Measurements from ENCODE around the gene CDKN1A.
A peak's percentile ranks its signal among the peaks of the same experiment; 100 is the strongest.

The CDKN1A gene

GRCh38 chr6:36725581-36725980, 47.1 kb downstream of the CDKN1A start:
- Histone ChIP-seq H3K36me3 (ENCODE audit: control insufficient read depth in 2 of 2, insufficient read depth in 1 of 2, low read length in 2 of 2) (no peaks in the 10 kb centered on the region), H3K4me3 (ENCODE audit: low read depth, low read length) (no peak overlapping the region), H3K27ac (ENCODE audit: extremely low read depth, low read depth, low read length) (no peak overlapping the region), H3K4me1 (ENCODE audit: control insufficient read depth, insufficient read depth, low read length) (no peaks in the 10 kb centered on the region), H3K9me3 (ENCODE audit: control insufficient read depth, insufficient read depth, low read depth, low read length) (no peaks in the 10 kb centered on the region)
- CTCF ChIA-PET, result interaction anchor here (0.7 to 3.0 kb wide), 10 partner anchors 28 to 128 kb away, joined by 3 to 26 read pairs (median 6); no protein-coding TSS in a partner anchor
- no peak for TF ChIP-seq ZNF341 (tag by site-specific recombination; IDR thresholded peaks at IDR 0.05; ENCODE audit: low read depth)
- TF ChIP-seq ZNF423 (tag by site-specific recombination; IDR thresholded peaks at IDR 0.05), result no peak
- TF ChIP-seq ZNF138 (tag by site-specific recombination; IDR thresholded peaks at IDR 0.05; ENCODE audit: borderline replicate concordance), result no peak
- TF ChIP-seq ZSCAN16 (tag by site-specific recombination; IDR thresholded peaks at IDR 0.05), result no peak
- POLR2A ChIA-PET, result no interaction called here

GRCh38 chr6:36727505-36728021, 49.0 kb downstream of the CDKN1A start:
- Histone ChIP-seq H3K27ac (ENCODE audit: extremely low read depth, low read depth, low read length) (no peak overlapping the region), H3K36me3 (ENCODE audit: control insufficient read depth in 2 of 2, insufficient read depth in 1 of 2, low read length in 2 of 2) (no peaks in the 10 kb centered on the region), H3K9me3 (ENCODE audit: control insufficient read depth, insufficient read depth, low read depth, low read length) (no peaks in the 10 kb centered on the region), H3K4me1 (ENCODE audit: control insufficient read depth, insufficient read depth, low read length) (no peaks in the 10 kb centered on the region), H3K4me3 (ENCODE audit: low read depth, low read length) (no peak overlapping the region)
- ChIA-PET POLR2A (no interaction called here), CTCF (interaction anchor here (1.6 to 4.5 kb wide), 2 partner anchors 31 to 112 kb away, joined by 8 to 25 read pairs; no protein-coding TSS in a partner anchor)
- TF ChIP-seq SP2 (tag by site-specific recombination; IDR thresholded peaks at IDR 0.05) (peak; percentile 7; the same call in 1 of the 2 replicates), ZNF121 (tag by site-specific recombination; IDR thresholded peaks at IDR 0.05) (no peak), ZNF16 (tag by site-specific recombination; IDR thresholded peaks at IDR 0.05; ENCODE audit: low read depth) (no peak), ZIC2 (tag by site-specific recombination; IDR thresholded peaks at IDR 0.05) (peak; percentile 83), ZNF558 (tag by site-specific recombination; IDR thresholded peaks at IDR 0.05) (no peak), SCRT2 (tag by site-specific recombination; IDR thresholded peaks at IDR 0.05) (no peak), ZNF707 (tag by site-specific recombination; IDR thresholded peaks at IDR 0.05) (no peak), ZNF585B (tag by site-specific recombination; IDR thresholded peaks at IDR 0.05) (no peak), BCL11B (tag by site-specific recombination; IDR thresholded peaks at IDR 0.05; ENCODE audit: low read depth) (no peak), ZNF600 (tag by site-specific recombination; IDR thresholded peaks at IDR 0.05) (peak; percentile 16; the same call in 1 of the 2 replicates), ZNF416 (tag by site-specific recombination; IDR thresholded peaks at IDR 0.05) (no peak), ZNF521 (tag by site-specific recombination; IDR thresholded peaks at IDR 0.05) (no peak), ZNF350 (tag by site-specific recombination; IDR thresholded peaks at IDR 0.05) (no peak), ZNF785 (tag by site-specific recombination; IDR thresholded peaks at IDR 0.05) (no peak), ZNF324 (tag by site-specific recombination; IDR thresholded peaks at IDR 0.05) (no peak), ELK4 (IDR thresholded peaks at IDR 0.05; ENCODE audit: borderline replicate concordance, low read depth, low read length) (no peak), ZBTB21 (tag by site-specific recombination; IDR thresholded peaks at IDR 0.05) (0 out of 2 replicates have a peak, but pooled peaks have one; percentile 20), ZNF776 (tag by site-specific recombination; IDR thresholded peaks at IDR 0.05; ENCODE audit: borderline replicate concordance) (no peak), EGR2 (tag by site-specific recombination; IDR thresholded peaks at IDR 0.05; ENCODE audit: low read depth) (peak; percentile 54; the same call in 1 of the 2 replicates), CTCF (tag by site-specific recombination; IDR thresholded peaks at IDR 0.05) (no peak), ZNF629 (tag by site-specific recombination; IDR thresholded peaks at IDR 0.05) (peak; percentile 28; the same call in 1 of the 2 replicates), KLF1 (tag by site-specific recombination; IDR thresholded peaks at IDR 0.05) (peak; percentile 73; the same call in 1 of the 2 replicates), ZNF274 (IDR thresholded peaks at IDR 0.05; ENCODE audit: low read length) (no peak), ZNF274 (tag by site-specific recombination; IDR thresholded peaks at IDR 0.05; ENCODE audit: borderline replicate concordance) (no peak), ZFHX2 (tag by site-specific recombination; conservative IDR thresholded peaks at IDR 0.05) (0 out of 2 replicates have a peak, but pooled peaks have one; percentile 22), ZNF596 (tag by site-specific recombination; IDR thresholded peaks at IDR 0.05) (no peak), REST (tag by site-specific recombination; IDR thresholded peaks at IDR 0.05) (no peak), GLIS1 (tag by site-specific recombination; IDR thresholded peaks at IDR 0.05) (peak; percentile 50)
